SKM-1 (cell line): Measurements from ENCODE around the gene MOB3A.

Source experiments
- DNase-seq: peaks from one replicate; lab custom pipeline; 2025; ENCODE audit not compliant: unreplicated experiment; lab: John Stamatoyannopoulos, UW

The MOB3A gene

GRCh38 chr19:2059422-2060201 is 36.5 kb downstream of the MOB3A start:
- DNase-seq = no peak

DNA sequence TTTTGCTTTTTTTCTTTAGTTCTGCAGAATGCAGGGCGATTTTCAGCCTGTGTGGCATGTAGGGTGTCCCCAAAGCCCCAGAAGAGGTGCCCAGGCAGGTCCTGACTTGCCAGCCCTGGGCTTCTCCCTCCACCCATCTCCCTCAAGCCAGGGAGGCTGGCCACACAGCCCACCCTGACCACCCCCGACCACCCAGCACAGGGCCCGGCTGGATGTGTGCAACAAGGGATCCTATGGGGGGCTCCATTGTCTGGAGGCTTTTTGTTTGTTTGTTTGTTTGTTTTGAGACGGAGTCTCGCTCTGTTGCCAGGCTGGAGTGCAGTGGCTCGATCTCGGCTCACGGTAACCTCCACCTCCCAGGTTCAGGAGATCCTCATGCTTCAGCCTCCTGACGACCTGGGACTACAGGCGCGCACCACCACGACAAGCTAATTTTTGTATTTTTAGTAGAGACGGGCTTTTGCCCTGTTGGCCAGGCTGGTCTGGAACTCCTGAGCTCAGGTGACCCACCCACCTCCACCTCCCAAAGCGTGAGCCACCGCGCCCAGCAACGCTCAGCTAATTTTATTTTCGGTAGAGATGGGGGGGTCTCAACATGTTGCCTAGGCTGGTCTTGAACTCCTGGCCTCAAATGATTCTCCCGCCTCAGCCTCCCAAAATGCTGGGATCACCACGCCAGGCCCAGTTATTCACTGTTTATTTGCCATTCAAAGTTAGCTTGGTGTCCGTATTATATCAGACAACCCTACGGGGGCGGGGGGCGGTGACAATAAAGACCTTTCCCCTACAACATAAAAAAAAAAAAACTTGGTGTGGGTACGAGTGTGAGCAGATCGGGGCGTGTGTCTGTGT is 37.3 kb downstream of the MOB3A start:
- no peak for DNase-seq

DNA sequence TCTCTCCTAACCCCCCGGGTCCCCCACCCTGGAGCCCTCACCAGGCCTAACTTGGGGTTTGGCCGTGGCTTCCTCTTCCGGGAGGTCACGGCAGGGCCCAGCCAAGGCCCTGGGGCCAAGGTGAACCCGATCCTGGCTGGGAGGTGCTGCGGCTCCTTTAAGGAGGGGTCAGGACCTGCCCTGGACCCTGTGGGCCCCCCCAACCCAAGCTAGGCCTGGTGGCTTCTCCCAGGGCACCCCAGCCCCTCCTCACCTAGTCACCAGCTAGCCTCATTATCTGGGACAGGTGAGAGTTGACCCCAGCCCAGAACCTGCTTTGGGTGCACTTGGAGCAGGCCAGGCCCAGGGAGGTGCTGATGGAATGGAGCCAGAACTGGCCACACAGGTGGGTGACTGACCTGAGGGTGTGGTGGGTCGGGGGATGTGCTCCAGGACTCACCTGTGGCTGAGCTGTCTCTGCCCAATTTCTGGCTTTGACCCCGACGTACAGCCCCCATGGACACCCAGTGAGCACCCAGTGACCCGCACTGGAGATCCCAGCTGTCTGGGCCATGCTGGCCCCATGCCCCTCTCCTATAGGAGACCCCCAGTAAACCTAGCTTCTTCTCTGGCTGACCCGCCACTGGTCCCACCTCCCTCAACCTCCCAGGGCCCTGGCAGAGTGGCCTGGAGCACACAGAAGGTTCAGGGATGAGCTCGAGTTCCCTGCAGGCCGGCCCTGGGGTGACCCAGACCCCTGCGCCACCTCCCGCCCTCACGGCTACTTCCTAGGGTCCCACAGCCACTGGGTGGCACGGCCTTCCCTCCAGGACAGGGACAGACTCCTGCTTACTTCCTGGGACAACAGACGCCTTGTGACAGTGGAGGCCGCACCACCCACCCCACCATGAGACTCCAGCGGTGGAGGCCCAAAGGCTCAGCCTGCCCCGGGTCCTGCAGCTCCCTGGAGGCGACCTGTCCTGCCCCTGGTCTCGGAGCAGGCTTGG is 38.3 kb downstream of the MOB3A start:
- DNase-seq = no peak

DNA sequence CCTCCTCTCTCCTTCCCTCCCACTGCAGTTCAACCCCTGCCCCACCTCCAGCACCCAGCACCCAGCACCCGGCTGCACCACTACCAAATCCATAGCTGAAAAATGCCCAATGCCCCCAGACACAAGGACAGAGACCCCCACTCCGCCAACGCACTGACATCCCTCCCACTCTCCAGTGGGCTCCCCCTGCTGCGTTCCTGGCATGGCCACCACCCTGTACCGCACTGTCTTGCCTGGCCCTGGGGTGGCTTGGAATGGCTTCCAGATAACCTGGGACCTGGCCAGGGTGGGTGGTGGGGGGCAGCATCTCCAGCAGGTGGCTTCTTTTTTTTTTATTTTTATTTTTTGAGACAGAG is 39.3 kb downstream of the MOB3A start:
- DNase-seq = no peak

DNA sequence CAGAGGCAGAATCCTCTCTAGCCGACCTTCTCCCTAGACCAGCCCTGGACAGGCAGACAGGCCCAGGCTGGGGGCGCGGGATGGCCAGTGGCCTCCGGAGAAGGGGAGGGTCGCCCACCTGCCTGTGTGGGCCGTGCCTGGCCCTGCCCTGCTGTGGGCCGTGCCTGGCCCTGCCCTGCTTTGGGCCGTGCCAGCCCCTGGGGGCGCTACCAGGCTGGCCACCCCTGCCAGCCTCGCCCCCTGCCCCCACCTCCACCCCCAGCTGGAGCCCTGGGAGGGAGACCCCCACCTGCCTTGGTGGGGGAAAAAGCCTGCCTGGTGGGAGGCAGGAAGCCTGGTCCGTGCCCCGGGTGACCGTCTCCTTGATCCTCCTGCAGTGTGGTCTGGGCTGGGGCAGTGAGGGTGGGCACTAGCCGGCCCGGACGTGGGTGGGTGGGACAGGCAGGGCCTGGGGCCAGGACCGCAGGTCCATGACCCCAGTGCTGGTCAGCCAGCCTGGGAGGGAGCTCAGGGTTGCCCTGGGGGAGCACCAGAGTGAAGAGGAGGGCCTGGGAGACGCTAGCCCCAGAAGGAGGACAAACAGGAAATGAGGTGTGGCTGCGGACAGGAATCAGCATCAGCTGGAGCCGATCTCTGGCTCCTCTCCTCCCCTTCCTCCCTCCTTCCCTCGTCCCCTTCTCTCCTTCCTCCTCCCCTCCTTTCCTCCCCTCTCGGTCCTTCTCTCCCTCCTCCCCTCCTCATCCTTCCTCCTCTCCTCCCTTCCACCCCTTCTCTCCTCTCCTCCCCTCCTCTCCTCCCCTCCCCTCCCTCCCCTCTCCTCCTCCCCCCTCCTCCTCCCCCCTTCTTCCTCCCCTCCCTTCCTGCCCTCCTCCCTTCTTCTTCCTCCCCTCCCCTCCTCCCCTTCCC is 39.9 kb downstream of the MOB3A start:
- DNase-seq = no peak

DNA sequence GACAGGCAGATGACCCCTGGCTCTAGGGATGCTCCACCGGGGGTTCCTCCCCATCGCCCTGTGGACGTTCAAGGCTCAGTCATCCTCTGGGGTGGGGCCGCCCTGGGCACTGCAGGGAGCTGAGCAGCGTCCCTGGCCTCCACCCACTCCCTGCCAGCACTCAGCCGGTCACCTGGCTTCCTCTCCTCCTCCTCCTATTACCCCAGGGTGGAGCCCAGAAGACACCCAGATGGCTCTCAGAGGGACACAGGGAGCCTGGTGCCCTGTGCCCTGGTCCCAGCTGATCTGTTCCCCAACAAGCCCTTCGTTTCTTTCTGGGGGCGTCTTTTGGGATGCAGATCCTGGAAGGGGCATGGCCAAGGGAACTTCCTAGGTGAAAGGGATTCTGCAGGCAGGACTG is 41.4 kb downstream of the MOB3A start:
- no peak for DNase-seq

GRCh38 chr19:2053601-2054389 is 42.3 kb downstream of the MOB3A start:
- DNase-seq = no peak

DNA sequence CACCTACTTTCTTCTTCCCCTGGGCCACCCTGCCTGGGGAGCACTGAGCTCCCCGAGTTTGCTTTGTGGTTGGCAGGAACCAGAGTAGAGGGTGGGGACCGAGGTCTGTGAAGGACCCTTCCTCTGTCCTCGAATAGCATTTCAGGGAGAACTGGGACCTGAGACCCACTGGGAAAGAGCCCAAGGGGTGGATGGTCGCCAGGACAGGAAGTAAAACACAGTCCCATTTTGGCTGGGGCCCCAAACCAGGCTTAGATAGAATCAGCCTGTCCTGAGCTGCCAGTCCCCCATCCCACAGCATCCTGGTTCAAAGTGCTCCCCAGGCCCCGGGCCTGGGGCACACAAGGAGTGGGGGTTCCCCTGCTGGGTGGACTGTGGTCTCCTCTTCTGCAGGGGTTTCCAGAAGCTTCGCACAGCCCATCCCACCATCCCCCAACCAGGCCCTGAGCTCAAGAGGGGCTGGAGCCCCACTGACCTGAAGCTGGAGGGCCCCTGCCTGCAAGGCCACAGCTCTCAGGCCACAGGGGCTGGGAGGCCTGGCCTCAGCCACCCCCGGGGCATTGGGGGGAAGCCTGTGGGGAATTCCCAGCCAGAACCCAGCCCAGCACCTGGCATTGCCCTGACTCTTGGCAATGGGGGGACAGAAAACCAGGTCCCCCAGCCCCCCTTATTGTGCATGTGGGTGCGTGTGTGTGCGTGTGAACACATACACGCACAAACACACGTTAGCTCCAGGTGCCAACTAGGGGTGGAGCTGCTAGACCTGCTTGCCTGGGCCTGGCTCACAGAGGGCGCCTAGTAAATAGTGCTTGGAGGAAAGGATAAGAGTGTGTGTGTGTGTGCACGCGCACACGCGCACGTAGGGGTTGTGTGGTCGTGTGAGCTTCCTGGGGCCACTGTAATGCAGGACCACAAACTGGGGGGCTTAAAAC is 44.1 kb downstream of the MOB3A start:
- no peak for DNase-seq

DNA sequence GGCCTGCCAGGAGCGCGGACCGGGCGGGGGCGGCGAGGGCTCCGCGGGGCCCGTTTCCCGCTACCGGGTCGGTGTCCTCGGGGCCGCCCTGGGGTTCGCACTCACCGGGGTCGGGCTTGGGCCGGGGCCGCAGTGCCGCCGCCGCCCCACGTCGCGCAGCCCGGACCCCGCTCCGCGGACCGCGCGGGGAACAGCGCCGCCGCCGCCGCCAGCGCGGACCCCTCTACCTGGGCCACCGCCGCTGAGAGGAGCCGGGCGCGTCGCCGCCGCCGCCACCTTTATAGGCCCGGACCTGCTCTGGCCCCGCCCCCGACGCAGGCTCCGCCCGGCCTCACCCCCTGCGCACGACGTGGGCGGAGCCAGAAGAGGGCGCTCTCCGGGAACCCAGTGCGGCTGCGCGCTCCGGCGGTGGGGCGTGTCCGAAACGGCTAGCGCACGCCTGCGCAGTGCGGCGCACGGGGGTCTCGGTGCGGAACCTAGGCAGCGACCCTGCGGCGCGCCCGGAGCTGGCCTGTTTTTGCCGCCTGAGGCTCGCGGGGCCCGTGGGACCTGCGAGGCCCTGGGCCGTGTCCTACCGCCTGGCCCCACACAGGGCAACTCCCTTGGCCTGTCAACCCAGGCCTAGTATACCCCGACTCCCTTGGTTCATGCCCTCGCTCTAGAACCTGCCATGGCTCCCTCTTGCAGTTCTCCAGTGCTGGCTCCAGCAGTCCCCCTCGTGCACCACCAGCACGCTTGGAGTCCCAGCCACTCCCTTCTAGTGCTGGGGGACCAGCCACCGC is 44.9 kb downstream of the MOB3A start, which contains the start of gene MKNK2:
TSS of gene MKNK2 (minus strand) at position 254 of the 782 bp plus-strand sequence. CDS start 393 bp downstream, outside the sequence.
- DNase-seq = peak; percentile 36

GRCh38 chr19:2050349-2050990 is 45.7 kb downstream of the MOB3A start:
- no peak for DNase-seq

GRCh38 chr19:2049741-2050348 is 46.3 kb downstream of the MOB3A start:
- DNase-seq = peak; percentile 48

DNA sequence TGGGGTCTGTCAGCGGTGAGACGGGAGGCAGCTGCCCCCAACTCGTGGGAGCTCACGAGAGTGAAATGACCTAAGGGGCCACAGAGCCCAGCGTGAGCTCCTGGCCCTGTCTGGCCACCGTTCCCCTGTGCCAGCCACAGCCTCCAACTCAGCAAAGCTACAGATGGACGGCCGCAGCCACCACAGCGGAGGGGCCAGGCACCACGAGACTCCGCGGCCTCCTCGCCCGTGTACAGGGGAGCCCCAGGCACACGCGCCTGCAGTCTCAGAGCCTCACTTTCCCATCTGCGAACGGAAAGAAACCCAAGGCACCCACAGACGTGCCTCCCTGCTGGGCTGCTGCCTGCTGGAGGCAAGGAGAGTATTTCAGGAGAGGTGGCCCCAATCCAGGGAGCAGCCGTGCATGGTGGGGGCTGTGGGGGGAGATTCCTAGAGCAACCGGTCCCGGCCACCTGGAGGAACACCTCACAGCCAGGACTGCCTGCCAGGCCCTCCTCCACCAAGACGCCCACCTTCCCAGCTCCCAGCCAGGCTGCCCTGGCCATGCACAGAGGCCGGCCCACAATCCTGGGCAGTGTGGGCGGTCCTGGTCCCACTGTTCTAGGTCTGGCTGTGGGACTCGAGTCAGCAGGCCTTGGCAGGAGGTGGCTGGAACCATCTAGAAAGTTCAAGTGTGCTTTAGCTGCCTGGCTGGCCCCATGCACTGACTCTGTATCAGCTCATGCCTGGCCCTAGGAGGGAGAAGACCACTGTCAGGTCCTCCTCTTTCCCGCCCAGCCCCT is 47.0 kb downstream of the MOB3A start:
- DNase-seq = no peak

- DNase-seq = no peak
Measured at GRCh38 chr19:2048104-2048958, 47.8 kb downstream of the MOB3A start.

DNA sequence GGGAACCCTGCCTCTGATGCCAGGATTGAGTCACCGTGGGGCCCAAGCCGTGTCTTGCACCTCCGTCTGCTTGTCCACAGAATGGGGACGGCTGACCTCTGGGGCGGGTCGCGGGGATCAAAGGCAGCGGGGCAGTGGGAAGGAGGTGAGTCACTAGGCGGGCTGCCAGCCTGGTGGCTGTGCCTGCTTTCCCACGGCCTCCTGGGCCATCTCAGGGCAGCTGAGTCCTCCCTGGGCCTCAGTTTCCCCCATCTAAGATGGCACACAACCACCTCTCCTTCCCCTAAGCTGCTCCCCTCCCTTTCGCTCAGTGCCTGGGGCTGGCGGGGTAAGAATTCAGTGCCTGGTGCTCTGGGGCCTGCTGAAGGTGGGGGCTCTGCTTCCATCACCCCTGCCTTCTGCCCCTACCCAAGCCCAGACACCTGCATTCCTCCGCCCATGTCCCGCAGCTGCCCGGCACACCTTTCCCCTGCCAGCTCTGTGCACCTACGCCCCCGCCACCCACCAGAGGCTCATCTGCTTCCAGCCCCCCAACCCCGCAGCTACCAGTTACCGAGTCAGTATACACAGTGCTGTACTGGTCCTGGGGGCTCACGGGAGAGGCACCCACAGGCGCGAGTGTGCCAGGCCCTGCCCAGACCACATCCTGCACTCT is 48.5 kb downstream of the MOB3A start:
- DNase-seq = no peak
